HG03159 (cell line): ENCODE measurements around the gene ZRANB1.

Experiments used
- ATAC-seq: cut with Tn5 transposase; IDR thresholded peaks from one replicate; pipeline ENCODE4 v1.9.1; 2021; ENCODE audit warnings: mild to moderate bottlenecking, moderate library complexity; ENCODE audit not compliant: unreplicated experiment

The ZRANB1 gene

GRCh38 chr10:125004571-125005311 is 62.8 kb downstream of the ZRANB1 start:
- no peak for ATAC-seq

GRCh38 chr10:125005312-125006187 is 63.6 kb downstream of the ZRANB1 start:
- ATAC-seq: no peak

GRCh38 chr10:125006188-125006680 is 64.3 kb downstream of the ZRANB1 start:
- ATAC-seq: no peak

DNA sequence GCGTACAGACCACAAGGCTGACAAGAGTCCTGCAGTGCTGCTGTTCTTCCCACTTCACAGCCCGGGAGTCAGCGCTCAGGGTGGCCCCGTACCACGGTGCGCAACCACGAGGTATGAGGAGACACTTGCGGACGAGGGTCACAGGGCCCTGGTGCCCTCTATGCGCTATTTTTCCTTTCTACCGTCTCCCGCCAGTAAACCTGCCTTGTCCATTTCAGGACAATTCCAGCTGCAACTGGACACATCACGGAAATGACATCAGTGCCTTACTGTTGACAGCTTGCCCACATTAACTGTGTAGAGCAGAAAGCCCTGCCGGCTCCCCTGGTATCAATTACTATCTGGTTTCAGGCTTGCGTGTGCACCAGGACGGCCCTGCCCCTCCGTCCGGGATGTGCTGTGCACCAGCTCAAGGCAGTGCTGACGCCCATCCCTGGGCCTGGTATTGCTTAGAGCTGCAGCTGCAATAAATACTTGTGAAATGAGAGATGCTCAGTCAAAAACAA is 65.1 kb downstream of the ZRANB1 start:
- ATAC-seq: no peak

DNA sequence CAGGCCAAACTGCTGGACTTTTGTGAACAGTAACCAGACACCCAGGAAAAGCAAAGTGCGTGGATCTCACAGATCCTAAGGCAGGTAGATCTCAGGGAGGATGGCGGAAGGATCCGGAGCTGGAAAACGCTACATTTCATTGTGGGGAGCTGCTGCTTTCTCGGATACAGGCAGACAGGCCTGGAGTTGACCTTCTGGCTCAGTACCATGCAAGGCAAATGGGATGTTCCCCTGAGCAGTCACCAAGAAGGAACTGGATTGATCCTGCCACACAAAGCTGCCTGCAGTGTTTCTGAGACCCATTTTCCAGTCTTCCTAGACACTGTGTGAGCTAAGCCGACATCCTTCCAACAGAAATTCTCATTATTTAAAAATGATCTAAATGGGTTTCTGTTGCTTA is 65.5 kb downstream of the ZRANB1 start:
- ATAC-seq: no peak

GRCh38 chr10:125008689-125009638 is 67.0 kb downstream of the ZRANB1 start:
- ATAC-seq: no peak

- ATAC-seq: no peak
These were observed 67.8 kb downstream of the ZRANB1 start for GRCh38 chr10:125009661-125010161.

DNA sequence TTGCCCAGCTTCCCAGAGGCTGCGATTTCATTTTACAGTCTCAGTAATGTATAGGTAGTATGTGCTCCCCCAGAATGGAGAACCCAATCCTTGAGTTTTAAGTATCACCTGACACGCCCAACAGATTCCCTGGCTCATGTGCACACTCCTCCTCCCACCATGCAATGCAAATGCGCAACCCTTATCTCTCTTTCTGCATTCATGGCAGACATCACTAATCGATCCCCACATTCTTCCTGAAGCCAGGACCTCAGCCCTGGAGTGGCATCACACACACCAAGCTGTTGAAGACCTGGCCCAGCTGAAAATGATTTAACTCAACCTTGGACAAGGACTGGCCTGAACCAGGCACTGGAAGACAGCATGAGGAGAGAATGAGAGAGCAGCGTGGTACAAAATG is 68.4 kb downstream of the ZRANB1 start:
- ATAC-seq: no peak

- ATAC-seq: no peak
These were observed 69.4 kb downstream of the ZRANB1 start for GRCh38 chr10:125011171-125011925.

GRCh38 chr10:125011926-125012705 is 70.2 kb downstream of the ZRANB1 start:
- no peak for ATAC-seq

DNA sequence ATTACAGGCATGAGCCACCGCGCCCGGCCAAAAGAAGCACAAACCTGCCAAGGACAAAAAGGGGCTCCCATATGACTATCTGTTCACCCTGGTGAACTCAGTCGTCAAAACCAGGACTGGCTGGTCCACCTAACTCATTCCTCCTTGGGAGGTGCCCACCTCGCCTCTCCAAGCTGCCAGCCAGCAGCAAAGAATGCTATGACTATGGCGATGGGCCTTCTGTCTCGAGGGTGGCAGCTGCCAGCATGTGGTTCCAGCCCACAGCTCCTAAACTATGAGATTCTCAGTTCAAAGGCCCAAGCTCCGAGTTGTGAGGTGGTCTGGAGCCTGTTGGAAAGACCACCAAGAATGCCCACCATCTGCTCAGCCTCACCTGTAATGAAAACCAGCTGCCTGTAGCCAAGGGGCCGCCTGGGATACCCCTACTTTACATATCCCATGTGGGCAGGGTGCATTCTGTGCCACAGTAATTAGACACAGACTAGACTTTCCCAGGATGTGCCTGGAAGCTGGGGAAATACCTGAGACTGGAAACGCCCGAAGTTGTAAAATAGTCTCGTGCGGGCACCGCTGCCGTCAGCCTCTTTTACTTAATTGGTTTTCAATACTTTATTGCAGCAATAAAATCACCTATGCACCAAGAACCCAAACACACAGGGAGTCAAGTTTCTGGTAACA is 71.1 kb downstream of the ZRANB1 start:
- no peak for ATAC-seq

GRCh38 chr10:125013529-125013872 is 71.6 kb downstream of the ZRANB1 start:
- no peak for ATAC-seq

- no peak for ATAC-seq
These were observed 72.3 kb downstream of the ZRANB1 start for GRCh38 chr10:125014086-125014830.

DNA sequence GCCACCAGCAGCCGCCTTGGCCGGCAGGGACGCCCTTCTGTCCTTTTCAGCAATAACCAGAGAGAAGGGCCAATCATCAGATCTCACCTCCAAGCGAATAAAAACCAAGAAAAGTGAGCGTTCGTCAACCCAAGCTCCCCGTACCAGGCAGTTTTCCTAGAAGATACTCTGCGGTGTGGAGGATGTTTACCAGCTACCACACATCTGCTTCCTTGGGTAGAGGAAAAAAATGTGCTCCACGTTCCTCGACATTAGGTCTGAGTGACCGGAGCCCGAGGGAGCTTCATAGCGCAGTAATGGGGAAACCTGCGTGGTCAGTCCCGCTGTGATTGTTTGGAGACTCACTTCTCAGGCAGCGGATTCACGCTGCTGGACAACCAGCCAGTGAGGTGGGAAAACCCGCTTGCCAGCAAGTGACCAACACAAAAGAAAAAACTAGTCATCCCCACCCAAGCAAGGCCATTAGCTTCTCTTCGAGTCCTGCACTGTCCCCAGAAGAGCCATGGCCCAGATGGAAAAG is 73.0 kb downstream of the ZRANB1 start:
- no peak for ATAC-seq

GRCh38 chr10:125015356-125015944 is 73.5 kb downstream of the ZRANB1 start:
- no peak for ATAC-seq

DNA sequence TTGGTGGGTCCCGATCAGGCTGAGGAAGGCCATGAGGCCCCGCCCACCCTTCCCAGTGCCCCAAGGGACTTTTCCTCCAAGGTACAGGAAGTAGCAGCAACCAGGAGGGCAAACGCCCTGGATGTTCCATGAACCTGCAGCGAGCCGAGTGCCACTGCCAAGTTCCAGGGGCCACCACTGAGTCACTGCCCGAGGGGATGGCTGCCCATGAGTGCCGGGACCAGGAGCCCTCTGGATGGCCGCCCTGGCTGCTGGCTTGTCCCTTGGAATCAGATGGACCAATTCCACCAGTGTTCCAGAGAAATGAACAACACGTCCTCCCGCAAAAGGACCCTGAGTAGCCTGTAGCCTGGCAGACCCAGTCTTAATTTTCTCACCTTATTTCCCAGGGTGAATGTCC is 74.2 kb downstream of the ZRANB1 start:
- no peak for ATAC-seq

- no peak for ATAC-seq
These were observed 74.8 kb downstream of the ZRANB1 start for GRCh38 chr10:125016611-125017202.
